GM18499 (cell line): ENCODE results near the gene KDM4B.

ENCODE experiments used
- ATAC-seq: cut with Tn5 transposase; IDR thresholded peaks from one replicate; pipeline ENCODE4 v1.9.1; 2021; ENCODE audit warnings: moderate number of reproducible peaks; ENCODE audit not compliant: insufficient read depth, unreplicated experiment

The KDM4B gene

GRCh38 chr19:4983346-4984105, 14.6 kb downstream of the KDM4B start:
- no peak for ATAC-seq

- no peak for ATAC-seq
Measured at GRCh38 chr19:4984106-4984380, 15.1 kb downstream of the KDM4B start.

- ATAC-seq = no peak
Measured at GRCh38 chr19:4984438-4984990, 15.6 kb downstream of the KDM4B start.

- ATAC-seq = no peak
Measured at GRCh38 chr19:4985551-4985991, 16.7 kb downstream of the KDM4B start.

- ATAC-seq = no peak
Measured at GRCh38 chr19:4986056-4986455, 17.1 kb downstream of the KDM4B start.

GRCh38 chr19:4986471-4986891, 17.6 kb downstream of the KDM4B start:
- no peak for ATAC-seq

GRCh38 chr19:4987256-4987655, 18.3 kb downstream of the KDM4B start:
- ATAC-seq = no peak

- ATAC-seq = no peak
Measured at GRCh38 chr19:4987692-4988370, 18.9 kb downstream of the KDM4B start.

GRCh38 chr19:4988770-4989251, 19.9 kb downstream of the KDM4B start:
- ATAC-seq = no peak

GRCh38 chr19:4990306-4990705, 21.4 kb downstream of the KDM4B start:
- no peak for ATAC-seq

- ATAC-seq = no peak
Measured at GRCh38 chr19:4991538-4991937, 22.6 kb downstream of the KDM4B start.

GRCh38 chr19:4991996-4992698, 23.2 kb downstream of the KDM4B start:
- no peak for ATAC-seq

- ATAC-seq = no peak
Measured at GRCh38 chr19:4993683-4994082, 24.8 kb downstream of the KDM4B start.

- no peak for ATAC-seq
Measured at GRCh38 chr19:4996701-4997100, 27.8 kb downstream of the KDM4B start.

GRCh38 chr19:4997297-4997696, 28.4 kb downstream of the KDM4B start:
- ATAC-seq = no peak

GRCh38 chr19:5000120-5000611, 31.3 kb downstream of the KDM4B start:
- ATAC-seq = no peak

- ATAC-seq = no peak
Measured at GRCh38 chr19:5001615-5002014, 32.7 kb downstream of the KDM4B start.

- ATAC-seq = no peak
Measured at GRCh38 chr19:5002143-5002542, 33.2 kb downstream of the KDM4B start.

- no peak for ATAC-seq
Measured at GRCh38 chr19:5003781-5004180, 34.9 kb downstream of the KDM4B start.

- no peak for ATAC-seq
Measured at GRCh38 chr19:5005096-5005495, 36.2 kb downstream of the KDM4B start.

- ATAC-seq = no peak
Measured at GRCh38 chr19:5006201-5006600, 37.3 kb downstream of the KDM4B start.
